ENCODE measurements around the gene NLRP1. TPM values are rescaled to one million over a fixed set of nuclear protein-coding genes. Genes with fewer than 3 reads are reported as not detected.

The NLRP1 gene
- total RNA-seq, 1 donor from 2014 or later = 67.7 TPM

DNA sequence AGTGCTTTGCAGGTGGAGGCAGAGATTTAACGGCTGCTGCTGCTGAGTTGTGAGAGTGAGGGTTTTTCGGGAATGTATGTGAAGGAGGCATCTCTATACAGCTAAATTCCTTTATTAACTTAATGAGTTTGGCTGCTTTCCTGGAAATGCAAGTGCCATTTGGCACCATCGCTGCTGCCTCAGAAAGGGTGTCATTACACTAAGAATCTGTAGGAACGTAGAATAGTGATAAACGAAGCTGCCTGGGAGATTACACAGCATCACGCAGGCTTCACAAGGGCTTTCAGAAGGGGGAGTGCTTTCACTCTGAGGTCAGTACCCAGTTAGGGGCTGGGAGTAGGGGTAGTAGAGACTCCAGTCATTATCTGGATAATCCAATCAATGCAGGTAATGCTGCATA lies 14.1 kb upstream of the NLRP1 start:
- H3K36me3 ChIP-seq = no peaks in the 10 kb centered on the region
- no peaks in the 10 kb centered on the region for H3K4me1 ChIP-seq
- H3K4me3 ChIP-seq = no peak overlapping the region
- TF ChIP-seq, protein P1, sequence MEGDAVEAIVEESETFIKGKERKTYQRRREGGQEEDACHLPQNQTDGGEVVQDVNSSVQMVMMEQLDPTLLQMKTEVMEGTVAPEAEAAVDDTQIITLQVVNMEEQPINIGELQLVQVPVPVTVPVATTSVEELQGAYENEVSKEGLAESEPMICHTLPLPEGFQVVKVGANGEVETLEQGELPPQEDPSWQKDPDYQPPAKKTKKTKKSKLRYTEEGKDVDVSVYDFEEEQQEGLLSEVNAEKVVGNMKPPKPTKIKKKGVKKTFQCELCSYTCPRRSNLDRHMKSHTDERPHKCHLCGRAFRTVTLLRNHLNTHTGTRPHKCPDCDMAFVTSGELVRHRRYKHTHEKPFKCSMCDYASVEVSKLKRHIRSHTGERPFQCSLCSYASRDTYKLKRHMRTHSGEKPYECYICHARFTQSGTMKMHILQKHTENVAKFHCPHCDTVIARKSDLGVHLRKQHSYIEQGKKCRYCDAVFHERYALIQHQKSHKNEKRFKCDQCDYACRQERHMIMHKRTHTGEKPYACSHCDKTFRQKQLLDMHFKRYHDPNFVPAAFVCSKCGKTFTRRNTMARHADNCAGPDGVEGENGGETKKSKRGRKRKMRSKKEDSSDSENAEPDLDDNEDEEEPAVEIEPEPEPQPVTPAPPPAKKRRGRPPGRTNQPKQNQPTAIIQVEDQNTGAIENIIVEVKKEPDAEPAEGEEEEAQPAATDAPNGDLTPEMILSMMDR (IDR thresholded peaks at IDR 0.05) = no peak
- no peak overlapping the region for H3K27ac ChIP-seq
- no peaks in the 10 kb centered on the region for H3K9me3 ChIP-seq
- no peak for DNase-seq (ENCODE audit: low spot score in 2 of 2)
- H3K27me3 ChIP-seq = peaks cover 4% of the 10 kb centered on the region
- intact Hi-C loops (cut with DNase I) = no loop called here

DNA sequence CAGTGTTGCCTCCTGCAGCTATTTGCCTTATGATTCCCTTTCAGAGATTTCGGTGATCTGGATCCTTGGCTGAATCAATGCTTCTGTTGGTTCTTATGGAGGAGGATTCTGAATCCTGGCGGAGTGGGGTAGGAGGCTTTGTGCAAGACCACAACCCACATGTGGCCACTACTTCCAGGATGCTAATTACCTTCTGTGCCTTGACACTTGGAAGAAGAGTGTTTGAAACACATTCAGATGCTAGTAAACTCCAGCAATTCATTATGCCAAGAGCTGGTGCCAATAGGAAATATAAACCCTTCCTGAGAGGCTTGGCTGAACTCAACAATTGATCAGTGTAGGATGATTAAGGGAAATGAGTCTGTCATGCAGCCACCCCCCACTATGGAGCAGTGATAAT lies 12.1 kb upstream of the NLRP1 start:
- no peak for DNase-seq (ENCODE audit: low spot score in 2 of 2)
- Histone ChIP-seq H3K27me3 (peaks cover 4% of the 10 kb centered on the region), H3K27ac (no peak overlapping the region), H3K36me3 (no peaks in the 10 kb centered on the region), H3K4me1 (no peaks in the 10 kb centered on the region), H3K4me3 (no peak overlapping the region), H3K9me3 (no peaks in the 10 kb centered on the region)
- intact Hi-C loops (cut with DNase I) = no loop called here
- TF ChIP-seq, protein P1 (IDR thresholded peaks at IDR 0.05) = no peak

DNA sequence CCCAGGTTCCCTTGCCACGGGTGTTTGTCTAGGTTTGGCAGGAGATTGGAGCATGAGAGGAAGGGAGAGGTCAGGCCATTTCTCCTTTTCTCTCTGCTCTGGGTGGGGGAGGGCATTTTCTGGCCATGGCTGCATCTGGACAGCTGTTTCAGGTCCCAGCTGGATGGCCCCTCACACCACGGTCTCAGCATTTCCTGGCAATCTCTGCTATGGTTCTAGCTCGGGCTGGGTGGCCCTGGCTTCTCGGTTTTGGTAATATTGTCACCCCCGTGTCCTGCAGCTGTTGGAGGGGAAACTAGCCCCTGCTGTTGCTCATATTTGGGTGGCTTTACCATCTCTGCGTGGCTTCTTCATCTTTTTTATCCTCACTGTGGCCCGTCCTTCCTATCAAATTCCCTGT lies 11.5 kb upstream of the NLRP1 start:
- Histone ChIP-seq H3K36me3 (no peaks in the 10 kb centered on the region), H3K4me1 (no peaks in the 10 kb centered on the region), H3K27me3 (peaks cover 4% of the 10 kb centered on the region), H3K4me3 (no peak overlapping the region), H3K9me3 (no peaks in the 10 kb centered on the region), H3K27ac (no peak overlapping the region)
- DNase-seq (ENCODE audit: low spot score in 2 of 2) = no peak
- intact Hi-C loops (cut with DNase I) = no loop called here
- TF ChIP-seq, protein P1 (IDR thresholded peaks at IDR 0.05) = no peak

DNA sequence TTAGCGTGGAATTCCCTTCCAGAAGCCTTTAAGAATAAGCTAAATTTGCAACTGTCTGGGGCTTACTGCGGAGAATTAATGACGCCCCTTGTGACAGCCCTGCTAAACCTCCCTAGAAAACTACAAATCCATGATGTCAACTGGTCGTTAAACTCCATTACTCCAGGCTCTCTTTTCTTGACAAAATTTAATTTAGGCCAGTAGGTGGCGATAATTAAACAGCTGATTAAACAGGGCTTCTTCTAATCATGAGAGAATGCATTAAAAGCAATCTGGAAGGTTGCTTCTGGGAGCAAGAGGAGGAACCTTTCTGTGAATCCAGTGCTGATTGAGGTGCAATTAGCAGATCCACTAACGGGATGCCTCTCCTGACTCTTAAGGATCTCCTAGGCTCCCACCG lies 8.1 kb upstream of the NLRP1 start:
- no peaks in the 10 kb centered on the region for H3K36me3 ChIP-seq
- TF ChIP-seq, protein P1 (IDR thresholded peaks at IDR 0.05) = peak; percentile 28 to 59 (median 58)
- intact Hi-C loops (cut with DNase I) = loop anchor here (1.0 kb wide), 1 partner anchor 830 kb away; no protein-coding TSS in a partner anchor
- H3K4me3 ChIP-seq = no peak overlapping the region
- DNase-seq (ENCODE audit: low spot score in 2 of 2) = no peak
- H3K27me3 ChIP-seq = no peaks in the 10 kb centered on the region
- no peaks in the 10 kb centered on the region for H3K9me3 ChIP-seq
- no peaks in the 10 kb centered on the region for H3K4me1 ChIP-seq
- H3K27ac ChIP-seq = no peak overlapping the region

DNA sequence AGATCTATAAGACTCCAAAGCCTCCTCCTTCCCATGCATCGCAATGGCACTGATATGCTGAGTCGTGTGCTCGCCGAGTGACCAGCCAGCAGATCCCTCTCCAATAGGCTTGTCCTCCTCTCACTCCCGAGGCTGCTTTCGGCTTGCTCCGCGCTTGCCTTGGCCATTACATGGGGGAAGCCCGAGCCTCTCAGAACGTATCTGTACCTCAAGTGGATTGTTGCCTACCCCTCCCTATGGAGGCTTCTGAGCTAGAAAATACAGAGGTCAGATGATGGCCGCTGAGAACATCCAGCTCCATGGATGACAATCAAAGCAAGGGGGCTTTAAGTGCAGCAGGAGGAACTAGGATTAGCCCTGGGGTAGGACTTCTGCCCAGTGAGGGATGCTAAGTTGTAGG lies 7.7 kb upstream of the NLRP1 start:
- H3K9me3 ChIP-seq = no peaks in the 10 kb centered on the region
- no peak overlapping the region for H3K27ac ChIP-seq
- no peaks in the 10 kb centered on the region for H3K27me3 ChIP-seq
- H3K4me3 ChIP-seq = no peak overlapping the region
- intact Hi-C loops (cut with DNase I) = loop anchor here (1.0 kb wide), 1 partner anchor 830 kb away; no protein-coding TSS in a partner anchor
- no peak for DNase-seq (ENCODE audit: low spot score in 2 of 2)
- TF ChIP-seq, protein P1 (IDR thresholded peaks at IDR 0.05) = no peak
- H3K36me3 ChIP-seq = no peaks in the 10 kb centered on the region
- no peaks in the 10 kb centered on the region for H3K4me1 ChIP-seq

DNA sequence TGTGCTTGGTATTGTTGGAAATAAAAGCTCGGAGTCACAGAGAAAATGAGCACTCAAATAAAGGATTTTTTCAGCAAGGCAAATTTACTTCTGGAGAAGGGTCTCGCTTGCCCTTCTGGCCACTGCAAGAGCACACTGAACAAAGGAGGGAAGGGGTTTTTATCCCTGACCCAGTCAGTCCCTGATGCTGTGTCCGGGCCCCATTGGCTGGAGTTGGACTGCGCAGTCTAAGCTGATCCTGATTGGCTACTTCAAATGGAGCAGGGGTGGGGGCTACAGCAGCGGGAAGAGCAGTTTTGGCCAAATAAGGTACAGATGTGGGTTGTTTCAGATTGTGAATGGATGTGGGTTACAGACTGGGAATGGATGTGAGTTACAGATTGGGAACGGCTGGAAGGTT lies 4.3 kb upstream of the NLRP1 start:
- Histone ChIP-seq H3K36me3 (no peaks in the 10 kb centered on the region), H3K4me1 (peaks cover 6 to 13% of the 10 kb centered on the region in 2 donors), H3K4me3 (no peak overlapping the region), H3K9me3 (no peaks in the 10 kb centered on the region), H3K27me3 (no peaks in the 10 kb centered on the region), H3K27ac (no peak overlapping the region)
- no peak for DNase-seq (ENCODE audit: low spot score in 2 of 2)
- TF ChIP-seq, protein P1 (IDR thresholded peaks at IDR 0.05) = no peak
- intact Hi-C loops (cut with DNase I) = loop anchor here (5.0 kb wide), 2 partner anchors 119 to 849 kb away; partner anchors contain the start of gene AIPL1
